ENCODE measurements around the gene ME2.
"Not testable (repeated sequence)": the region's sequence is repeated elsewhere in the genome, so short reads cannot be mapped to it uniquely, and the experiment has no call there.

The ME2 gene

GRCh38 chr18:50934545-50935211, 55.8 kb downstream of the ME2 start:
- DNase-seq (ENCODE audit: low read depth) = no peak
- no peak for TF ChIP-seq CTCF (conservative IDR thresholded peaks at IDR 0.05; ENCODE audit: control insufficient read depth, insufficient read depth, low read depth, low read length)

GRCh38 chr18:50935493-50936191, 56.7 kb downstream of the ME2 start:
- no peak overlapping the region for H3K4me3 ChIP-seq (ENCODE audit: control insufficient read depth, low read depth, low read length)
- no peak for DNase-seq (ENCODE audit: low read depth)
- TF ChIP-seq CTCF (conservative IDR thresholded peaks at IDR 0.05; ENCODE audit: control insufficient read depth, insufficient read depth, low read depth, low read length) = no peak

More at GRCh38 chr18:50934545-50935211, 55.8 kb downstream of the ME2 start:
- H3K4me3 ChIP-seq (ENCODE audit: control insufficient read depth, low read depth, low read length) = no peak overlapping the region

GRCh38 chr18:50937183-50937582, 58.3 kb downstream of the ME2 start:
- no peak for DNase-seq (ENCODE audit: low read depth)
- no peak for TF ChIP-seq CTCF (conservative IDR thresholded peaks at IDR 0.05; ENCODE audit: control insufficient read depth, insufficient read depth, low read depth, low read length)

GRCh38 chr18:50938912-50939311, 60.0 kb downstream of the ME2 start:
- no peak for TF ChIP-seq CTCF (conservative IDR thresholded peaks at IDR 0.05; ENCODE audit: control insufficient read depth, insufficient read depth, low read depth, low read length)
- no peak overlapping the region for H3K4me3 ChIP-seq (ENCODE audit: control insufficient read depth, low read depth, low read length)
- DNase-seq (ENCODE audit: low read depth) = no peak

More at GRCh38 chr18:50937183-50937582, 58.3 kb downstream of the ME2 start:
- no peak overlapping the region for H3K4me3 ChIP-seq (ENCODE audit: control insufficient read depth, low read depth, low read length)

- no peak for TF ChIP-seq CTCF (conservative IDR thresholded peaks at IDR 0.05; ENCODE audit: control insufficient read depth, insufficient read depth, low read depth, low read length)
- peak; percentile 6 for DNase-seq (ENCODE audit: low read depth)
- H3K4me3 ChIP-seq (ENCODE audit: control insufficient read depth, low read depth, low read length) = no peak overlapping the region
These were observed 65.5 kb downstream of the ME2 start for GRCh38 chr18:50944245-50944932.

GRCh38 chr18:50945918-50946317, 67.0 kb downstream of the ME2 start:
- not testable (repeated sequence) for H3K4me3 ChIP-seq (ENCODE audit: control insufficient read depth, low read depth, low read length); DNase-seq (ENCODE audit: low read depth)

- peak; percentile 66 for DNase-seq (ENCODE audit: low read depth)
- no peak overlapping the region for H3K4me3 ChIP-seq (ENCODE audit: control insufficient read depth, low read depth, low read length)
These were observed 69.0 kb downstream of the ME2 start for GRCh38 chr18:50947899-50948298.

More at GRCh38 chr18:50947899-50948298, 69.0 kb downstream of the ME2 start:
- TF ChIP-seq CTCF (conservative IDR thresholded peaks at IDR 0.05; ENCODE audit: control insufficient read depth, insufficient read depth, low read depth, low read length) = no peak

Data from fibroblast of mammary gland (primary cell).